Right cardiac atrium (tissue), 5 donors: Measurements from ENCODE around the gene MAP3K6. TPM values are rescaled to one million over a fixed set of nuclear protein-coding genes. Genes with fewer than 3 reads are reported as not detected.
A peak's percentile ranks its signal among the peaks of the same experiment; 100 is the strongest.

Source experiments
- ATAC-seq, 2 donors: fragments of 200-7000 bp; cut with Tn5 transposase; one replicate each; pipeline versions ENCODE4 v1.8.0 to v1.9.1; 2020; ENCODE audit warnings: moderate library complexity in 2 of 2, mild to moderate bottlenecking in 1 of 2
- DNase-seq, 3 donors: peaks; one replicate each; pipeline ENCODE4 v3.0.0-alpha.2; 2020
- H3K27ac ChIP-seq: one replicate; pipeline ENCODE4 v1.5.1; 2013; ENCODE audit warnings: mild to moderate bottlenecking, low read length, control low read depth, moderate library complexity
- H3K27me3 ChIP-seq: one replicate; pipeline ENCODE4 v1.6.1; 2013; ENCODE audit not compliant: control insufficient read depth, insufficient read depth
- H3K4me1 ChIP-seq: one replicate; pipeline ENCODE4 v1.6.1; 2013; ENCODE audit warnings: low read length; ENCODE audit not compliant: control insufficient read depth, insufficient read depth
- H3K4me3 ChIP-seq: one replicate; pipeline ENCODE4 v1.5.1; 2013; ENCODE audit warnings: low read length, control low read depth
- H3K9me3 ChIP-seq: one replicate; pipeline ENCODE4 v1.6.1; 2013; ENCODE audit warnings: low read length; ENCODE audit not compliant: control insufficient read depth
- WGBS: extraction: QIAGEN DNeasy Blood & Tissue Kit; methylation state at CpG from one replicate; pipeline ENCODE4 v1.1.7; 2013; 5-methylcytosine and 5-hydroxymethylcytosine counted together
- intact Hi-C, 4 donors: fragments of 100-400 bp; cut with DNase I; formaldehyde crosslinking; loops; one replicate each; pipeline versions ENCODE4 v1.11.0 to v1.14.0; 2022 to 2023
- polyA plus RNA-seq: library from polyadenylated mRNA; stranded (reverse); fragments of 200-250 nt; gene quantifications from one replicate; pipeline ENCODE4 v1.2.3, GENCODE V29; 2013
- total RNA-seq, 4 donors: library from RNA; stranded (reverse); fragmentation: NEBNext Ultra II Directional; extraction: Animal tissue kit (Norgen Biotek cat#: 25700); gene quantifications; one replicate each; pipeline ENCODE4 v1.2.1, GENCODE V29; 2021
- donor health status: healthy with polysubstance abuse.
- donor health status: DM: no; HTN: yes; CAD: no.
- donor health status: DM: no; HTN: no; CAD: no.
- donor health status: DM: no; HTN: yes; CAD: no; lungs with severe emphysema.
- donor health status: DM: yes; HTN: yes; CAD: no.

The MAP3K6 gene
- total and polyA plus RNA-seq, 5 donors, result 40.7 to 52.7 (median 47.5) TPM

DNA sequence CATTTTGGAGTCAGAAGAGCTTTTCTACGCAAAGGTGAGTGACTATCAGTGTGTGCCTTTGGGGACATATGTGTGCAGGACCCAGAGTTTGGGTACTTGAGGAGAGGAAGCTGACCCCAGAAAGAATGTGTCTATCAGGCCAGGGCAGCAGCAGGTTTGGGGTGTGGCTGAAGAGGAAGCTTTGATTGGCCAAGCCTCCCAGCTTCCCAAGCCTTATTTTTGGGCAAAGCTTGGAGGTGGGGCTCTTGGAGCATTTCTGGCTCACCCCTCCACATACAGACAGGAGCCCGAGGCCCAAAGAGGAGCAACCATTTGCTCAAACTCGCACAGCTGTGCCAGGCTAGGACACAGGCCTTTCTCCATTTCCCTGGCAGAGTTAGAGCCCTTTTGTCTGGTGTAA, 30.3 kb upstream of the MAP3K6 start:
- peak in 1 of 3 donors; percentile 61 for DNase-seq
- Histone ChIP-seq H3K4me3 (no peak overlapping the region), H3K9me3 (no peaks in the 10 kb centered on the region), H3K4me1 (peaks cover 11% of the 10 kb centered on the region), H3K27ac (no peak overlapping the region), H3K27me3 (no peaks in the 10 kb centered on the region)
- 63% methylated on average over 3 of the region's 3 CpGs for WGBS
- ATAC-seq, result no peak
- intact Hi-C loops, result loop anchor here in 1 of 4 donors (10.0 kb wide), 1 partner anchor 268 kb away; no protein-coding TSS in a partner anchor

DNA sequence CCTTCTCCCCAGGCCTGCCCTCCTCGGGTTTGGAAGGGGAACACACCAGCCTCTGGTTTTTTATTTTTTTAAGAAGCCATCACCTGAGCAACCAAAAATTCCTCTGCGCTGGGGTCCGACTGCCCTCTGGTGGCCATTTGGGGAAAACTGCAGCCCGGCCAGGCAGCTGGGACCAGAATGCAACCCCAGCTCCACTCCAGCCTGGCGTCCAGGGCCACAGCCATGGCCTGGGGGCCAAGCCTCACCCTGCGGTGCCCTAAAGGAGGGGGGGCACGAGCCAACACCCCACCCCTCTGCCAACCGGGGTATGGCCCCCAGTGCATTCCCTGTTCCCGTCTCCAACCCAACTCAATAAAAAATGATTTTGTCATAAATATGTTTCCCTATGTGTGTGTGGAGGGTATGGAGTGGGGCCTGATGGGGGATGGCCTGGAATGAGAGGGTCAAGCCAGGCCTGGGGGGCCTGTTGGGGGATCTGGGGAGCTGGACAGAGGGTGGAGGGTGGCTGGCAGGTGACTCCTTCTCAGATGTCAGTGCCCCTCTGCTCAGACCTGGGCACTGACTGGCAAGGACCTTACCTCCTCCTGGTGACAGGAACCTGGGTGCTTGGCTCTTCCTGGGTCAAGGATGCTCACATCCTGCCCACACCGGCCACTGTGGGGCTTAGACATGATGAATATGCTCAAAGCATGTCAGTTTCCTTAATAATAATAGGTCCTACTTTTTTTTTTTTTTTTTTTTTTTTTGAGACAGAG, 28.9 kb upstream of the MAP3K6 start:
- Histone ChIP-seq H3K27me3 (no peaks in the 10 kb centered on the region), H3K4me3 (no peak overlapping the region), H3K9me3 (no peaks in the 10 kb centered on the region), H3K27ac (peak overlapping the region; percentile 6), H3K4me1 (peaks cover 18% of the 10 kb centered on the region)
- peak; percentile 8 to 12 for ATAC-seq
- 8% methylated on average over 10 of the region's 10 CpGs for WGBS
- intact Hi-C loops, result loop anchor here in 3 of 4 donors (2.0 to 10.0 kb wide), 3 partner anchors 95 to 269 kb away; no protein-coding TSS in a partner anchor
- DNase-seq, result peak; percentile 64 to 91 (median 87)

- intact Hi-C loops, result loop anchor here (2.0 to 10.0 kb wide), 5 partner anchors 38 to 270 kb away; no protein-coding TSS in a partner anchor
- Histone ChIP-seq H3K27ac (no peak overlapping the region), H3K9me3 (no peaks in the 10 kb centered on the region), H3K27me3 (no peaks in the 10 kb centered on the region), H3K4me3 (no peak overlapping the region), H3K4me1 (peaks cover 17% of the 10 kb centered on the region)
- ATAC-seq, result no peak
- DNase-seq, result no peak
- WGBS, result 84% methylated on average over 1 of the region's 1 CpG
Measured at GRCh38 chr1:27394925-27395324, 28.2 kb upstream of the MAP3K6 start.

- DNase-seq, result no peak
- no peak overlapping the region for H3K4me3 ChIP-seq
- intact Hi-C loops, result loop anchor here (2.0 to 10.0 kb wide), 5 partner anchors 37 to 271 kb away; no protein-coding TSS in a partner anchor
- WGBS, result 97% methylated on average over 9 of the region's 9 CpGs
- H3K9me3 ChIP-seq, result no peaks in the 10 kb centered on the region
- peaks cover 12% of the 10 kb centered on the region for H3K4me1 ChIP-seq
- no peak overlapping the region for H3K27ac ChIP-seq
- ATAC-seq, result no peak
- no peaks in the 10 kb centered on the region for H3K27me3 ChIP-seq
Measured at GRCh38 chr1:27394282-27394658, 27.5 kb upstream of the MAP3K6 start.

GRCh38 chr1:27393641-27394281, 27.0 kb upstream of the MAP3K6 start:
- peak in 1 of 3 donors; percentile 52 for DNase-seq
- 95% methylated on average over 18 of the region's 18 CpGs for WGBS
- H3K9me3 ChIP-seq, result no peaks in the 10 kb centered on the region

GRCh38 chr1:27392778-27393635, 26.2 kb upstream of the MAP3K6 start:
- intact Hi-C loops, result loop anchor here in 2 of 4 donors (5.0 to 10.0 kb wide), 3 partner anchors 36 to 272 kb away; no protein-coding TSS in a partner anchor
- Histone ChIP-seq H3K4me1 (peaks cover 9% of the 10 kb centered on the region), H3K27ac (peak overlapping the region; percentile 1), H3K4me3 (peak overlapping the region; percentile 39), H3K9me3 (no peaks in the 10 kb centered on the region), H3K27me3 (no peaks in the 10 kb centered on the region)
- WGBS, result 34% methylated on average over 30 of the region's 30 CpGs
- DNase-seq (peak in 1 of 3 donors; percentile 58), ATAC-seq (no peak)

More at GRCh38 chr1:27393641-27394281, 27.0 kb upstream of the MAP3K6 start:
- H3K27ac ChIP-seq, result no peak overlapping the region
- intact Hi-C loops, result loop anchor here (2.0 to 10.0 kb wide), 5 partner anchors 36 to 271 kb away; no protein-coding TSS in a partner anchor
- no peak for ATAC-seq
- H3K4me3 ChIP-seq, result no peak overlapping the region
- peaks cover 9% of the 10 kb centered on the region for H3K4me1 ChIP-seq
- no peaks in the 10 kb centered on the region for H3K27me3 ChIP-seq

GRCh38 chr1:27392096-27392777, 25.5 kb upstream of the MAP3K6 start, which contains the start of gene GPR3:
GPR3 (plus strand) TSS chr1:27392622; CDS start chr1:27393799, 1,177 bp downstream.
- peak within 1 kb of the TSS; percentile 39 for H3K4me3 ChIP-seq

GRCh38 chr1:27391511-27392095, 24.8 kb upstream of the MAP3K6 start:
- ATAC-seq (peak; percentile 59 to 66), DNase-seq (peak; percentile 72 to 83 (median 82))
- no peaks in the 10 kb centered on the region for H3K9me3 ChIP-seq
- peaks cover 9% of the 10 kb centered on the region for H3K4me1 ChIP-seq
- intact Hi-C loops, result loop anchor here in 2 of 4 donors (5.0 to 10.0 kb wide), 3 partner anchors 34 to 273 kb away; no protein-coding TSS in a partner anchor
- H3K27me3 ChIP-seq, result no peaks in the 10 kb centered on the region
- peak overlapping the region; percentile 77 for H3K27ac ChIP-seq
- WGBS, result 9% methylated on average over 13 of the region's 13 CpGs
- no peak overlapping the region for H3K4me3 ChIP-seq

More at GRCh38 chr1:27392096-27392777, 25.5 kb upstream of the MAP3K6 start, which contains the start of gene GPR3:
- DNase-seq, result peak; percentile 95 to 98 (median 97)
- Histone ChIP-seq H3K27me3 (no peaks in the 10 kb centered on the region), H3K4me1 (peaks cover 9% of the 10 kb centered on the region), H3K27ac (peak within 1 kb of the TSS; percentile 77), H3K9me3 (no peaks in the 10 kb centered on the region)
- intact Hi-C loops, result loop anchor here in 2 of 4 donors (5.0 to 10.0 kb wide), 3 partner anchors 35 to 273 kb away; no protein-coding TSS in a partner anchor
- peak; percentile 91 for ATAC-seq
- under 1% methylated on average over 69 of the region's 69 CpGs for WGBS

- 43% methylated on average over 5 of the region's 5 CpGs for WGBS
- Histone ChIP-seq H3K4me1 (peaks cover 9% of the 10 kb centered on the region), H3K9me3 (no peaks in the 10 kb centered on the region), H3K27me3 (no peaks in the 10 kb centered on the region), H3K4me3 (no peak overlapping the region), H3K27ac (no peak overlapping the region)
- ATAC-seq (no peak), DNase-seq (peak; percentile 54 to 86 (median 78))
- intact Hi-C loops, result loop anchor here in 1 of 4 donors (2.0 kb wide), 1 partner anchor 88 kb away; no protein-coding TSS in a partner anchor
Measured at GRCh38 chr1:27388337-27389005, 21.7 kb upstream of the MAP3K6 start.
